Measurements from ENCODE around the gene VPS51.
"Not testable (repeated sequence)": the region's sequence is repeated elsewhere in the genome, so short reads cannot be mapped to it uniquely, and the experiment has no call there.

VPS51 gene

GRCh38 chr11:65134952-65135632, 39.1 kb downstream of the VPS51 start:
- DNase-seq (ENCODE audit: low read depth) = no peak

GRCh38 chr11:65135633-65136145, 39.7 kb downstream of the VPS51 start:
- DNase-seq (ENCODE audit: low read depth) = no peak

- no peak for DNase-seq (ENCODE audit: low read depth)
Measured at GRCh38 chr11:65136515-65137096, 40.6 kb downstream of the VPS51 start.

GRCh38 chr11:65141896-65142494, 46.0 kb downstream of the VPS51 start:
- no peak for DNase-seq (ENCODE audit: low read depth)

- DNase-seq (ENCODE audit: low read depth) = no peak
Measured at GRCh38 chr11:65147352-65148075, 51.5 kb downstream of the VPS51 start.

- no peak for DNase-seq (ENCODE audit: low read depth)
Measured at GRCh38 chr11:65148657-65149056, 52.6 kb downstream of the VPS51 start.

GRCh38 chr11:65150131-65150508, 54.1 kb downstream of the VPS51 start:
- not testable (repeated sequence) for DNase-seq (ENCODE audit: low read depth)

GRCh38 chr11:65150509-65151299, 54.7 kb downstream of the VPS51 start:
- no peak for DNase-seq (ENCODE audit: low read depth)

- DNase-seq (ENCODE audit: low read depth) = no peak
Measured at GRCh38 chr11:65151331-65151899, 55.4 kb downstream of the VPS51 start.

GRCh38 chr11:65152122-65152521, 56.1 kb downstream of the VPS51 start:
- DNase-seq (ENCODE audit: low read depth) = no peak

- no peak for DNase-seq (ENCODE audit: low read depth)
Measured at GRCh38 chr11:65156256-65156655, 60.2 kb downstream of the VPS51 start.

- no peak for DNase-seq (ENCODE audit: low read depth)
Measured at GRCh38 chr11:65156926-65157325, 60.9 kb downstream of the VPS51 start.

GRCh38 chr11:65157336-65157735, 61.3 kb downstream of the VPS51 start:
- no peak for DNase-seq (ENCODE audit: low read depth)

- DNase-seq (ENCODE audit: low read depth) = no peak
Measured at GRCh38 chr11:65159012-65159411, 63.0 kb downstream of the VPS51 start.

GRCh38 chr11:65160643-65161042, 64.6 kb downstream of the VPS51 start:
- DNase-seq (ENCODE audit: low read depth) = no peak
